ENCODE results near the gene UBASH3B.
A peak's percentile ranks its signal among the peaks of the same experiment; 100 is the strongest.
"Not testable (repeated sequence)": the region's sequence is repeated elsewhere in the genome, so short reads cannot be mapped to it uniquely, and the experiment has no call there.

UBASH3B gene

GRCh38 chr11:122853971-122854446 is 198.5 kb downstream of the UBASH3B start:
- peaks cover 4% of the 10 kb centered on the region for H3K27me3 Mint-ChIP-seq
- peak; percentile 50 for DNase-seq
- no peak overlapping the region for H3K4me3 Mint-ChIP-seq
- peaks cover 39% of the 10 kb centered on the region for H3K36me3 Mint-ChIP-seq (ENCODE audit: low read depth)
- H3K4me1 Mint-ChIP-seq (ENCODE audit: low read depth): peaks cover 73% of the 10 kb centered on the region
- H3K9me3 Mint-ChIP-seq: no peaks in the 10 kb centered on the region
- no peak overlapping the region for H3K27ac Mint-ChIP-seq

- Mint-ChIP-seq H3K27me3 (peaks cover 4% of the 10 kb centered on the region), H3K4me3 (no peak overlapping the region)
These were observed 206.1 kb downstream of the UBASH3B start for GRCh38 chr11:122861631-122862030.

GRCh38 chr11:122862091-122862490 is 206.6 kb downstream of the UBASH3B start:
- Mint-ChIP-seq H3K4me3 (no peak overlapping the region), H3K9me3 (no peaks in the 10 kb centered on the region), H3K4me1 (ENCODE audit: low read depth) (peaks cover 19% of the 10 kb centered on the region), H3K27ac (no peak overlapping the region), H3K36me3 (ENCODE audit: low read depth) (peaks cover 48% of the 10 kb centered on the region), H3K27me3 (peaks cover 4% of the 10 kb centered on the region)
- no peak for DNase-seq

More at GRCh38 chr11:122861631-122862030, 206.1 kb downstream of the UBASH3B start:
- no peak overlapping the region for H3K27ac Mint-ChIP-seq
- peaks cover 23% of the 10 kb centered on the region for H3K4me1 Mint-ChIP-seq (ENCODE audit: low read depth)
- H3K36me3 Mint-ChIP-seq (ENCODE audit: low read depth): peaks cover 46% of the 10 kb centered on the region
- DNase-seq: no peak
- no peaks in the 10 kb centered on the region for H3K9me3 Mint-ChIP-seq

GRCh38 chr11:122863154-122863553 is 207.6 kb downstream of the UBASH3B start:
- not testable (repeated sequence) for H3K4me3 Mint-ChIP-seq, DNase-seq, H3K9me3 Mint-ChIP-seq, H3K27me3 Mint-ChIP-seq, H3K27ac Mint-ChIP-seq
- Mint-ChIP-seq H3K4me1 (ENCODE audit: low read depth) (peaks cover 13% of the 10 kb centered on the region), H3K36me3 (ENCODE audit: low read depth) (peaks cover 50% of the 10 kb centered on the region)

GRCh38 chr11:122863704-122864326 is 208.3 kb downstream of the UBASH3B start:
- Mint-ChIP-seq H3K4me1 (ENCODE audit: low read depth) (peaks cover 10% of the 10 kb centered on the region), H3K27me3 (no peaks in the 10 kb centered on the region)
- peak; percentile 55 for DNase-seq

More at GRCh38 chr11:122863704-122864326, 208.3 kb downstream of the UBASH3B start:
- Mint-ChIP-seq H3K27ac (no peak overlapping the region), H3K4me3 (no peak overlapping the region), H3K9me3 (no peaks in the 10 kb centered on the region), H3K36me3 (ENCODE audit: low read depth) (peaks cover 49% of the 10 kb centered on the region)
